Prostate gland (tissue), 2 donors: ENCODE measurements around the gene RASAL2. TPM values are rescaled to one million over a fixed set of nuclear protein-coding genes. Genes with fewer than 3 reads are reported as not detected.

ENCODE experiments used
- DNase-seq: peaks from one replicate; pipeline ENCODE4 v3.0.0-alpha.2; 2019; ENCODE audit warnings: low spot score
- H3K27ac ChIP-seq, 2 donors: fragments of 200-600 bp; sonication (generic); 2 replicates each; pipeline ENCODE4 v1.5.1; 2017 to 2019
- H3K27me3 ChIP-seq: fragments of 200-600 bp; sonication (generic); replicated peaks from 2 replicates; pipeline ENCODE4 v1.5.1; 2019; ENCODE audit not compliant: insufficient read depth
- H3K36me3 ChIP-seq, 2 donors: fragments of 200-600 bp; sonication (generic); 1 replicate in 1 of 2; 2 replicates in 1 of 2; pipeline versions ENCODE4 v1.5.1 to v1.8.1; 2017 to 2019
- H3K4me1 ChIP-seq: fragments of 200-600 bp; sonication (generic); replicated peaks from 2 replicates; pipeline ENCODE4 v1.5.1; 2019
- H3K4me3 ChIP-seq, 2 donors: fragments of 200-600 bp; sonication (generic); 2 replicates each; pipeline ENCODE4 v1.5.1; 2017 to 2019
- H3K9me3 ChIP-seq: fragments of 200-600 bp; sonication (generic); 2 replicates; pipeline ENCODE4 v1.5.1; 2017
- CTCF ChIP-seq, 4 experiments: fragments of 200-600 bp in 2 of 4; fragments of 450-650 bp in 2 of 4; sonication (generic) in 2 of 4; IDR thresholded peaks; 1 replicate in 3 of 4; 2 replicates in 1 of 4; pipeline ENCODE4 v1.5.1; 2016 to 2019; ENCODE audit warnings: antibody characterized with exemption in 4 of 4, mild to moderate bottlenecking in 2 of 4, moderate library complexity in 2 of 4
- POLR2A ChIP-seq: fragments of 450-650 bp; IDR thresholded peaks from one replicate; pipeline ENCODE4 v1.6.1; 2016; ENCODE audit warnings: antibody characterized with exemption, mild to moderate bottlenecking
- POLR2AphosphoS5 ChIP-seq: sonication (generic); formaldehyde crosslinking; IDR thresholded peaks from one replicate; pipeline ENCODE4 v1.6.1; 2017; ENCODE audit warnings: antibody characterized with exemption
- WGBS: methylation state at CpG from one replicate; pipeline ENCODE4 v1.1.5; 2018; 5-methylcytosine and 5-hydroxymethylcytosine counted together
- intact Hi-C: fragments of 100-400 bp; cut with DNase I; formaldehyde crosslinking; loops from one replicate; pipeline ENCODE4 v1.14.2; 2022
- total RNA-seq, 2 donors: library from RNA; depleted of rRNA; stranded (reverse); fragments of >200 nt; gene quantifications; one replicate each; pipeline ENCODE4 v1.1.0, GENCODE V29; 2016

The RASAL2 gene
- total RNA-seq, 2 donors from 2014 or later = 9.2 to 36.9 TPM

DNA sequence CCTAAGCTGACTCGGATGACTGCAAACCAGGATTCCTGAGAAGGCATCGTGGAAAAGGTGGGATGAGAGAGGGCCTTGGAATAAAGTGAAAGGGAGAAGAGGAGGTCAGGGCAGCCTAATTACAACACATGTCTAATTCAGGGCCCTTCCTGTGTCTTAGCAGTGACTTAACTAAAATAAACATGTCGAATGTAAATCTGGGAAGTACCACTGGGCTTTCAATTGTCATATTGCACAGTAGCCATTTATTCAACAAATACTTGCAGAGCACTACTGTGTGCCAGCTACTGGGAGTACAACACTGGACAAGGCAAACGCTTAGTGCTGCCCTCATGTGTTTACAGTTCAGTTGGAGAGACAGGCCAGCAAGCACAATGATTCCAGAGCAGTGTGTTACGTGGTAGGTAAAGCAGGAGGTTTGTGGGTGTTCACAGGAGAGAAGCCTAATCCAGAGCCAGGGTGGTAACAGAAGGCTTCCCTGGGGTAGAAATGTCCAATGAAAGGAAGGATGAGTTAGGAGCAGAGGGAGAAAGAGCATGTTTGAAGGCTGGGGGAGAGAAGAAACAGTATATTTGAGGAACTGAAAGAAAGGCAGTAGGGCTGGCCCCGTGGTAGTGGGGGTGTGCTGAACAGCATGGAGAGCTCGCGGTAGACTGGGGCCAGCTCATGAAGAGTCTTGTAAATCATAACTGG, 38.0 kb upstream of the RASAL2 start:
- H3K4me1 ChIP-seq = no peaks in the 10 kb centered on the region
- no peaks in the 10 kb centered on the region for H3K36me3 ChIP-seq
- TF ChIP-seq POLR2A = no peak
- TF ChIP-seq CTCF (IDR thresholded peaks at IDR 0.05) = no peak
- no peak for TF ChIP-seq POLR2AphosphoS5
- intact Hi-C loops = no loop called here
- no peaks in the 10 kb centered on the region for H3K9me3 ChIP-seq
- WGBS = 74% methylated on average over 8 of the region's 8 CpGs
- no peak overlapping the region for H3K4me3 ChIP-seq
- H3K27me3 ChIP-seq = no peaks in the 10 kb centered on the region
- DNase-seq = no peak
- no peak overlapping the region for H3K27ac ChIP-seq

DNA sequence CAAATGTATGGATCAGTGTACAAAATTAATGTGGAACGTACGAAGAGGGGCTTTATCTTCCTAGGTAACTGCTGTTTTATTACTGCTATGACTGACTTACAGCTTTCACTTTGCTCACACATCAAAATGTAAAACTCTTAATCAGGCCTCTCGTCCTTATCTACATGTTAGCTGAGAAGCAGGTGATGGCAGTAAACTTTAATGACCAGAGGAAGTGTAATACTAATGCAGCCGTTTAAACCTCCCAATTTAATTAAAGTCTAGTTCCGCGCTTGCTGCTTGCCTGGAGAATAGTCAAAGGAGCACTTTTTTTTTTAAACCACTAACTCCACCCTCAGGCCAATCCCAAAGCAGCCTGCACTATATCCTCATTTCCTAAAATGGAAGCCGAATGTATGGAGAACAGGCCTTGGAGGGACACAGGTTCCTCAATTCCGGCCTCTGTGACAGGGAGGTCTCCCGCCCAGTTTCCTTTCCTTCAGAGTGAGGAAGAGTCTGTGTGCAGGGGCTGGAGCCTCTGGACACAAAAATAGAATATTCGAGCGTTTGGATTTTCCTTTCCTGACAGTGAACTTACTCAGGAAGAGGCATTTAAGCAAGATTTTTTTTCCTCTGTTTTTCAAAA, 36.7 kb upstream of the RASAL2 start:
- TF ChIP-seq POLR2A (no peak), CTCF (IDR thresholded peaks at IDR 0.05) (no peak), POLR2AphosphoS5 (no peak)
- H3K27me3 ChIP-seq = no peaks in the 10 kb centered on the region
- no peaks in the 10 kb centered on the region for H3K36me3 ChIP-seq
- H3K27ac ChIP-seq = peak overlapping the region; percentile 6 to 14
- 72% methylated on average over 11 of the region's 11 CpGs for WGBS
- H3K9me3 ChIP-seq = no peaks in the 10 kb centered on the region
- intact Hi-C loops = no loop called here
- DNase-seq = no peak
- H3K4me1 ChIP-seq = no peaks in the 10 kb centered on the region
- no peak overlapping the region for H3K4me3 ChIP-seq

- Histone ChIP-seq H3K4me1 (no peaks in the 10 kb centered on the region), H3K36me3 (no peaks in the 10 kb centered on the region), H3K9me3 (no peaks in the 10 kb centered on the region), H3K4me3 (no peak overlapping the region), H3K27me3 (no peaks in the 10 kb centered on the region), H3K27ac (peak overlapping the region; percentile 6 to 14)
- no peak for DNase-seq
- 44% methylated on average over 7 of the region's 7 CpGs for WGBS
- intact Hi-C loops = no loop called here
- TF ChIP-seq CTCF (IDR thresholded peaks at IDR 0.05) = no peak
Observed at GRCh38 chr1:178057912-178058534, 35.9 kb upstream of the RASAL2 start.

DNA sequence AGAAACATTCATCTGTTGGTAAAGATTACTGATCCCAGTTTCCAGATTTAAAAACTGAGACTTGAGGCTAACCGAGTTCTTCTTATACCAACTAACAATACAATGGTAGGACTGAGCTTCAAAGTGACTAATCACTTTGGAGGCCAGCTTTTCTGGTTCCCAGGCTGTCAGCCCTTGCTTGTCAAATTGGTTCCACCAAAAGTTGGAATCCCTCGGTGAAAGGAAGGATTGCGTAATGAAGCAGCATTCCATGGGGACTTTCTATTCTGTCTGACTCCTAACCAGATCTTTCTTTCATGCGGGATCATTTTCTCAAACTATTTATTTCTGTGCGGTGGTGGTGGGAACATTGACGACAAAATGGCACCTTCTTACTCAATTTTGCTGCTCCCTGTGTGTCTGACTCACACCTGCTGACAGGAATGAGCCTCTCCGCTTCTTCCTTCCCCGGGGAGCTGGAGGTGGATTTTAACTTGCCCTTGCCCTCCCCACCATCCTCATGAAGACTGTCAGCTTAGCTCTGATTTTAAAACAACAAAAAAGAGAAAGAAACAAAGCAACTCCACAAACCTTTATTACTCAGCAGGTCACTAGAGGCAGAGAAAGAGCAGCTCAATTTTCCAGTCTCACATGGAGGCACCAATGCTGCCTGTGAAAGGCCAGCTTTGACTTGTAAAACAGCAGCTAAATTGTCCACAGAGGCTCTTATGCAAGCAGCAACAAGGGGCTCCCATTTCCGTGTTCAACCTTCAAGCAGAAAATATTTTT, 32.9 kb upstream of the RASAL2 start:
- no peak for DNase-seq
- intact Hi-C loops = no loop called here

More for the DNA sequence above, 32.9 kb upstream of the RASAL2 start:
- no peaks in the 10 kb centered on the region for H3K4me1 ChIP-seq
- no peak overlapping the region for H3K4me3 ChIP-seq
- no peak overlapping the region for H3K27ac ChIP-seq
- H3K36me3 ChIP-seq = no peaks in the 10 kb centered on the region
- 47% methylated on average over 9 of the region's 9 CpGs for WGBS
- no peaks in the 10 kb centered on the region for H3K9me3 ChIP-seq
- no peaks in the 10 kb centered on the region for H3K27me3 ChIP-seq
- TF ChIP-seq POLR2A = no peak
- no peak for TF ChIP-seq POLR2AphosphoS5
- TF ChIP-seq CTCF (IDR thresholded peaks at IDR 0.05) = no peak
